Effector memory CD4-positive, alpha-beta T cell (primary cell): ENCODE measurements around the gene NINJ1.

Source experiments
- DNase-seq, 3 donors: peaks; one replicate each; pipeline ENCODE4 v3.0.0-alpha.2; 2020
- H3K27ac ChIP-seq: 2 replicates; pipeline ENCODE4 v1.7.0; 2013; ENCODE audit warnings: mild to moderate bottlenecking, low read length, moderate library complexity; ENCODE audit not compliant: insufficient read depth, poor library complexity, severe bottlenecking
- H3K27me3 ChIP-seq: replicated peaks from 2 replicates; pipeline ENCODE4 v1.7.0; 2013; ENCODE audit warnings: mild to moderate bottlenecking, low read length; ENCODE audit not compliant: insufficient read depth, control insufficient read depth, poor library complexity, severe bottlenecking
- H3K36me3 ChIP-seq: 2 replicates; pipeline ENCODE4 v1.7.0; 2013; ENCODE audit warnings: mild to moderate bottlenecking, low read length, moderate library complexity; ENCODE audit not compliant: control insufficient read depth, insufficient read depth
- H3K4me1 ChIP-seq: 2 replicates; pipeline ENCODE4 v1.7.0; 2013; ENCODE audit warnings: low read length, mild to moderate bottlenecking; ENCODE audit not compliant: control insufficient read depth, insufficient read depth, poor library complexity, severe bottlenecking
- H3K4me3 ChIP-seq: 2 replicates; pipeline ENCODE4 v1.7.0; 2013; ENCODE audit warnings: low read length, low read depth, mild to moderate bottlenecking; ENCODE audit not compliant: insufficient read depth, poor library complexity, severe bottlenecking
- H3K9me3 ChIP-seq: 2 replicates; pipeline ENCODE4 v1.7.0; 2013; ENCODE audit warnings: mild to moderate bottlenecking, low read length, moderate library complexity; ENCODE audit not compliant: control insufficient read depth

Gene NINJ1

DNA sequence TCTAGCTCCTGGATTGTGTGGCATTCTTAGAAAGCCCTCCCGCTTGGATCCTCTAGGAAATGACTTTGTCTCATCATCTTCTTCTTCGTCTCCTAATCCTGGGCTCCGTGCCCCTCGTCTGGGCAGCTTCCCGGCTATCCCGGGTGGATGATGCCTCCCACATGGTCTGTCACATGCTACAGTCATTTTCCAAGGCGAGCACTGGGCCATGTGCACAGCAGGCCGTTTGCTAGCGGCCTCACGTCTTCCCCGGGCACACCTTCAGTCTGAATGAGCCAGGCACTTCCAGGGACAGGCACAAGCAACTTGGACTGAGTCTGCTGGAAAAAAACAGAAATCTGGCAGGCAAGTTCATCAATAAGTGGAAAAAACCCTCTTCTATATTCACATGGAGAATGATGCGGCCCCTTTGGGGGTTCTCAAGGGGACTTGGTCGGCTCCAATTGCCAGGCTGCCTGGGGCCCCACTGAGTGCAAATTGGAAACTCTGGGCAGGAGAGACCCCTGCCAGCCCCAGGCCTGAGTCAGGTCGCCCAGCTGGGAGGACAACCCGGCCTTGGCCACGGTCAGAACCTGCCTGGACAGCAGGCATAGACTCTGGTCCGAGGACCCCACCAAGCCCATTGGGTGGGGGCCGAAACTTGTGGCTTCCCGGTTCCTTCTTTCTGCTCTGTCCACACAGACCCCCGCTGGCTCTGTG is 38.8 kb upstream of the NINJ1 start:
- DNase-seq = no peak
- Histone ChIP-seq H3K27me3 (no peaks in the 10 kb centered on the region), H3K27ac (no peak overlapping the region), H3K36me3 (no peaks in the 10 kb centered on the region), H3K4me3 (no peak overlapping the region), H3K4me1 (peaks cover 3% of the 10 kb centered on the region), H3K9me3 (no peaks in the 10 kb centered on the region)

DNA sequence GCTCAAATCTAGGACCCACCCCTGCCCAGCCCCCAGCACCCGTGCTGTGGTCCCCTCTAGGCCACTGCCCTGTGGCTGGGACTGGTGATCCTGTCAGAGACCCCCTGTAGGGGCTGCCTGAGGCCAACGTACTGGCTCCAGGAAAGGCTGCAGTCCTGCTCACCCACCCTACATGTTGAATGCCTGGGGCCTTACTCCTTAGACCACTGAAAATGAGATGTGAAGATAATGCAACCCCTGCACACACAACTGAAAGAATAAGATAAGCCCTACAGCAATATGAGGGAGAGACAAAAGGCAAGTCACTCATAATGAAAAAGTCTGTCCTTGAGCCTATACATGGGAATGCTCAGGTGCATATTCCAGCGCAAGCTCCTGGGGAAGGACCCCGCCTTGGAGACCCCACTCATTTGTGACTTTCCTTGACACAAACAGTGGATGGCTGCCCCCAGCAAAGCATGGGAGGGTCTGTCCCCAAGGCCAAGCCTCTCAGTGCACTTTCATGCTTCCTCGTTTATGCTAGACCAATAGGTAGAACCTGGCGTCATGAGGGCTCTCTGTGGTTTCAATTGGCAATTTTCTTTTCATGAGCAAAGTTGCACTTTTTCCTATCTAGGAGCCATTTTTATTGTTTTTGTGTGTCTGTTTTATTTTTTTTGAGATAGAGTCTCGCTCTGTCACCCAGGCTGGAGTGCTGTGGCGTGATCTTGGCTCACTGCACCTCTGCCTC is 37.4 kb upstream of the NINJ1 start:
- Histone ChIP-seq H3K27ac (no peak overlapping the region), H3K27me3 (no peaks in the 10 kb centered on the region), H3K4me3 (no peak overlapping the region), H3K36me3 (no peaks in the 10 kb centered on the region), H3K9me3 (no peaks in the 10 kb centered on the region), H3K4me1 (peaks cover 3% of the 10 kb centered on the region)
- DNase-seq = no peak

DNA sequence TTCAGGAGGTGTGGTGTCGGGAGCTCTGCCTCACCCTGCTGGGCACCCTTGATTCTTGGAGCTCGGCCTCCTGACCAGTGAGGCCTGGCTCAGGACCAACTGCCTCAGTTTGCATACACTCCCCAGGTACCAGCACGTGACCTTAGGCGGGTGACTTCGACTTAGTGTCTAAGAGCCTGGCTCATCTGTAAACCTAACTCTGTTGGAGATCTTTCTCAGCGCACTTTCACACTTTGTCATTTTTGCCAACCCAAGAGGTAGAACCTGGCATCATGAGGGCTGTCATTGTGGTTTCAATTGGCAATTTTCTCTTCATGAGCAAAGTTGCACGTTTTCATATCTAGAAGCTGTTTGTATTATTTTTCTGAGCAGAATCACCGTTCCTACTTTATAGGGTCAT is 36.5 kb upstream of the NINJ1 start:
- Histone ChIP-seq H3K9me3 (no peaks in the 10 kb centered on the region), H3K27ac (no peak overlapping the region), H3K4me1 (peaks cover 3% of the 10 kb centered on the region), H3K4me3 (no peak overlapping the region), H3K27me3 (no peaks in the 10 kb centered on the region), H3K36me3 (no peaks in the 10 kb centered on the region)
- DNase-seq = no peak

DNA sequence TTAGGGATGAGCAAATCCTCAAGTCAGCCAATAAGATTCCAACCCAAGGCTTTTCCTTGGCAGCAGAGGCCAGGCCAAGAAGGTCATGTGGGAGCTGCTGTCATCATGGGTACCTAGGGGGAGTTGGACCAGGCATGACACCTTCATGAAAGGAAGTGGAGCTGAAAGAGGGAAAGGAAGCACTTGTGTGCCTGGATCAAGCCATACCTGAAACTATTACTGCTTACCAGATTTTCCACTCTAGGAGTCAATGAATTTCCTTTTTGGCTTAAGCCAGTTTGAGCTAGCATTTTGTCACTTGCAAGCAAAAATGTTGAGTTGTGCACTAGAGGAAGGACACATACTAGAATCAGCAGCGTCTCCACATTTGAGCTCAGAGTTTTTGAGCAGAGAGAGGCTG is 35.4 kb upstream of the NINJ1 start:
- no peaks in the 10 kb centered on the region for H3K9me3 ChIP-seq
- no peak overlapping the region for H3K27ac ChIP-seq
- H3K4me3 ChIP-seq = no peak overlapping the region
- H3K36me3 ChIP-seq = no peaks in the 10 kb centered on the region
- peaks cover 3% of the 10 kb centered on the region for H3K4me1 ChIP-seq
- DNase-seq = no peak
- no peaks in the 10 kb centered on the region for H3K27me3 ChIP-seq

DNA sequence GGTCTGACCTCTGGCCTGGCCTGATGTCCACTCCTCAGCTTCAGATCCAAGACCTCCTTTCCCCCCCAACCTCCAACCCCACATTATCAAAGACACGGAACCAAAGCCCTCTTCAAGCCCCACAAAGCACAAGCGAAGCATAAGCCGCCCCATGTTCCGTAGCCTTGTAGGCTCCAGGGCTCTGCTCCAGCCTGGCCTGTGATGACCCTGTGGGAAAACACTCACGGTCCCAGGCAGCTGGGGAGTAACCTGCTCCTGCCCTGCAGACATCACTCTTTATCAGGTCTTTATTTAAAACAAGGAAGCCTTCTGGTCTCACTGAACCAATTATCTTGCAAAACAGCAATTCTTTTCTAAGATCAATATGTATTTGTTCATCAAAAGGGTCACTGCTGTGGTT is 34.5 kb upstream of the NINJ1 start:
- H3K4me1 ChIP-seq = peaks cover 1% of the 10 kb centered on the region
- no peak for DNase-seq
- H3K9me3 ChIP-seq = no peaks in the 10 kb centered on the region
- H3K4me3 ChIP-seq = no peak overlapping the region
- H3K27me3 ChIP-seq = no peaks in the 10 kb centered on the region
- no peaks in the 10 kb centered on the region for H3K36me3 ChIP-seq
- H3K27ac ChIP-seq = no peak overlapping the region

- DNase-seq = no peak
- no peak overlapping the region for H3K4me3 ChIP-seq
- H3K4me1 ChIP-seq = no peaks in the 10 kb centered on the region
- H3K27ac ChIP-seq = no peak overlapping the region
- H3K27me3 ChIP-seq = no peaks in the 10 kb centered on the region
- H3K9me3 ChIP-seq = no peaks in the 10 kb centered on the region
- H3K36me3 ChIP-seq = no peaks in the 10 kb centered on the region
Observed at GRCh38 chr9:93167838-93168237, 33.8 kb upstream of the NINJ1 start.

- Histone ChIP-seq H3K27ac (no peak overlapping the region), H3K4me3 (no peak overlapping the region), H3K9me3 (no peaks in the 10 kb centered on the region), H3K36me3 (no peaks in the 10 kb centered on the region), H3K27me3 (no peaks in the 10 kb centered on the region), H3K4me1 (no peaks in the 10 kb centered on the region)
- DNase-seq = no peak
Observed at GRCh38 chr9:93167185-93167584, 33.1 kb upstream of the NINJ1 start.

DNA sequence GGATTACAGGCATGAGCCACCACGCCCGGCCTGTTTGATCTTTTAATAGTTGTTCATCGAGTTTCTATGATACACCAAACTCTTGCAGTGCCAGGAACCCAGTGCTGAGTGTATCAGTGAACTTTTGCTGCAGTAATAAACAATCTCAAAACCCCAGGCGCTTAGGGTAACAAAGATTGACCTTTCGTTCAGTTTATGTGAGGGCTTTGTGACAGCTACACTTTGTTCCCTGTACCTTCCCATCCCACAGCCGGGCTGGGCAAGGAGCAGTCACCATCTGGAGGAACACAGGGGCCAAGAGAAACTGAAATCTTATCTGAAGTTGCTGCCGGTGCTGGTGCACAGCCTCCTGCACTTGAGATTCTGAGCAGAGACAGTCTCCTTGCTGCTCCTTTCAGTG is 32.6 kb upstream of the NINJ1 start:
- Histone ChIP-seq H3K27me3 (no peaks in the 10 kb centered on the region), H3K27ac (no peak overlapping the region), H3K36me3 (no peaks in the 10 kb centered on the region), H3K4me1 (no peaks in the 10 kb centered on the region), H3K4me3 (no peak overlapping the region), H3K9me3 (no peaks in the 10 kb centered on the region)
- no peak for DNase-seq

DNA sequence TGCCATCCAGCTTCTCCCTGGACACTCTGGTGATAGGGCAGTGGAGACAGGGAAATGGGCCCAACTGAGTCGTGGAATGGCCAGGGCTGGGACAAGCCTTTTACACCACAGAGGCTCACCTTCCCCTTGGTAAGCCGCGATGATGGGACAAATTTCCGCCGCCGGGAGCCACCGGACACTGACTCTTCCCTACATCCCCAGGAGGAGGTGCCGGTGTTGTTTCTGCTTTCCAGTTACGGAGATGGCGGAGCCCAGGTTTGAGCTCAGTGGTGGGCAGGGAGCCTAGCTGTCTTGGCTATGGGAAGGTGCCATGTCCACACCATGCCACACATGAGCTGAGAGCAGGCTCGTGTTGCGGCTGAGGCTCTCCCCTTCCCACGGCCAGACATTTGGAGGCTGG is 30.0 kb upstream of the NINJ1 start:
- Histone ChIP-seq H3K27ac (no peak overlapping the region), H3K9me3 (no peaks in the 10 kb centered on the region)

DNA sequence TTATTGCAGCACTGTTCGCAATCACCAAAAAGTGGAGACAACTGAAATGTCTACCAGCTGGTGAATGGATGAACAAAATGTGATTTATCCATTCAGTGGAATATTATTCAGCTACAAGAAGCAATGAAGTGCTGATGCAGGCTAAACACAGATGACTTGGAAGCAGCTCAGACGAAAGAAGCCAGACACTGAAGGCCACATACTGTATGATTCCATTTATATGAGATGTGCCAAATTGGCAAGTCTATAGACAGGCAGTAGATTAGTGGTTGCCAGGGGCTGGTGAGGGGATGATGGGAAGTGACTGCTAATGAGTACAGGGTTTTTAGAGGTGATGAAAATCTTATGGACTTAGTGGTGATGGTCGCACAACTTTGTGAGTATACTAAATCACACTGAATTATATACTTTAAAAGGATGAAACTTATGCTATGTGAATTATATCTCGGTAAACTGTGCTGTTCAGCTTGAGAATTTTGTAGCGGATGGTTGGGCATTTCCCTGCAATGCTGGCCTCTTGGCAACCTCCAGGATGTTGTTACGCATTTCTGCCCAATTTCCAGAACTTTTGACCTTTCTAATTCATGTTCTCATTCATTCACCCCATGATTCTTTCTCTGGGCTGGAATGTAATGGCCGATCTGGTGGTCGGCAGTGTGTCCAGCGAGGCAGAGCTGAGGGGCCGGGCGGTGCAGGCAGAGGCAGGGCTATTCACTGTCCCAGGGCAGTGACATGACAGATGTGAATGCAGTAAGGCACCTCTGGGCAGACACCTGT is 27.9 kb upstream of the NINJ1 start:
- Histone ChIP-seq H3K36me3 (no peaks in the 10 kb centered on the region), H3K4me1 (no peaks in the 10 kb centered on the region)
- DNase-seq = no peak

More for the DNA sequence above, 30.0 kb upstream of the NINJ1 start:
- no peaks in the 10 kb centered on the region for H3K4me1 ChIP-seq
- DNase-seq = no peak
- no peaks in the 10 kb centered on the region for H3K27me3 ChIP-seq
- no peak overlapping the region for H3K4me3 ChIP-seq
- H3K36me3 ChIP-seq = no peaks in the 10 kb centered on the region

More for the DNA sequence above, 27.9 kb upstream of the NINJ1 start:
- Histone ChIP-seq H3K27me3 (no peaks in the 10 kb centered on the region), H3K27ac (no peak overlapping the region), H3K4me3 (no peak overlapping the region), H3K9me3 (no peaks in the 10 kb centered on the region)
